Measurements from ENCODE around the gene ARSH.
"Not testable (repeated sequence)": the region's sequence is repeated elsewhere in the genome, so short reads cannot be mapped to it uniquely, and the experiment has no call there.

Gene ARSH, protein sequence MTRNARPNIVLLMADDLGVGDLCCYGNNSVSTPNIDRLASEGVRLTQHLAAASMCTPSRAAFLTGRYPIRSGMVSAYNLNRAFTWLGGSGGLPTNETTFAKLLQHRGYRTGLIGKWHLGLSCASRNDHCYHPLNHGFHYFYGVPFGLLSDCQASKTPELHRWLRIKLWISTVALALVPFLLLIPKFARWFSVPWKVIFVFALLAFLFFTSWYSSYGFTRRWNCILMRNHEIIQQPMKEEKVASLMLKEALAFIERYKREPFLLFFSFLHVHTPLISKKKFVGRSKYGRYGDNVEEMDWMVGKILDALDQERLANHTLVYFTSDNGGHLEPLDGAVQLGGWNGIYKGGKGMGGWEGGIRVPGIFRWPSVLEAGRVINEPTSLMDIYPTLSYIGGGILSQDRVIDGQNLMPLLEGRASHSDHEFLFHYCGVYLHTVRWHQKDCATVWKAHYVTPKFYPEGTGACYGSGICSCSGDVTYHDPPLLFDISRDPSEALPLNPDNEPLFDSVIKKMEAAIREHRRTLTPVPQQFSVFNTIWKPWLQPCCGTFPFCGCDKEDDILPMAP

DNA sequence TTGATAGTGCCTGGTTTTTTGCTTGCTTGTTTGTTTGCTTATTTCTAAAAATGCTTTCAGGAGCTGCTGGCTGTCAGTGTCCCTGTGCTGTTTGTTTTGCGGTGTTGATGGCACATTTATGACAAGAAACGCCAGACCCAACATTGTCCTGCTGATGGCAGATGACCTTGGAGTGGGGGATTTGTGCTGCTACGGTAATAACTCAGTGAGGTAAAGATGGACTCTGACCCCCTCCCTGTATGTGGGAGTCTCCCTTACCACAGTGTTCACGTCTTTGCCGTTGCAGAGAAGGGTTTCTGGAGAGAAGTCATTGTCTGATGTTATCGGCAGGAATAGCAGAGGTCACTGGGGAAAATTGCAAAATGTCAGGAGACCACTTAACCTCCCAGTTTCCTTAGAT is at the start of gene ARSH:
ARSH (plus strand) TSS at position 52 of the 400 bp plus-strand sequence; CDS start at position 119, 67 bp downstream.
- in situ Hi-C loops (cut with MboI; ENCODE audit: low sequenced_read_pairs): no loop called here

DNA sequence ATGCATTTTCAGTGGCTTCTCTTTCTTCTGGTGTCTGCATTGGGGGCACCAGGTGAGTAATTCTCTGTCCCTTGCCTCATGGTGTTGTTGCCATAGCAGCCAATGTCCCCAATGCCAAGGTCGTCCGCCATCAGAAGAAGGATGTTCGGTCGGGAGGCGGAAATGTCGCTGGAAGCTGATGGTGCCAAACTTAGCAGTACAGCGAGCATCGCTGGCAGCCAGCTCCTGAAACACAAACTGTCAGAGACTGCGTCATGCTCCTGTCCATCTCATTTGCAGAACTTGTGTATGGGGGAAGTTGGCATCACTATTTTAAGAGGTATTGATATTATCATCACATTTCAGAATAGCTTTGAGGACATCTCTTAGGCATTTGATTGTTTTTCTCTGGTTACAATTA is 48.1 kb upstream of the ARSH start:
- in situ Hi-C loops (cut with MboI; ENCODE audit: low sequenced_read_pairs): no loop called here

DNA sequence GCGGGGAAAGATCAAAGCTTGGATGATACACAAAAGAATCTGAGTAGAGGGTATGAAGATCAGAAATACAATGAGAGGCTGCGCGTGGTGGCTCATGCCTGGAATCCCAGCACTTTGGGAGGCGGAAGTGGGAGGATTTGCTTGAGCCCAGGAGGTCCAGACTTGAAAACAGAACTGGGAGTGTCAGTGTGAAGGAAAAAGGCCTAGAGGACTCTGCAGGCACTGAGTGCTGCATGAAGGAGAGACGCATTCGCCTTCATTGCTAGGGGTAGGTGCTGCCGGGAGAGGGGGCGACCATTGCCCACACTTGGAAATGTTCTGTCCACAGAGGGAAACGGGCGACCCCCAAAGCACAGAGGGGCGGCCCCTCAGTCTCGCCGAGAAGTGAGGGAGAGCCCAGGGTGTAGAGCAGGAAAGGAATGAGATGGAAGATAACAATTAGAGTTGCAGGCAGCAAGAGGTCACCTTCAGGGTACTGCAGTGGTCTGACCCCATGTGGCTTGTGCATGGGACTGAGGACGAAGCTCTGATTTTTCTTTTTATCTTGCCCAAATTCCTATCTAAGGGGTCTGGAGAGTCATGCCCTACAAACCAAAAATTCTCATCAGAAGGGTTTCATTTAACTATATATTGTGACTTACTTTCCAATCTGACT is 45.4 kb upstream of the ARSH start:
- in situ Hi-C loops (cut with MboI; ENCODE audit: low sequenced_read_pairs): no loop called here

DNA sequence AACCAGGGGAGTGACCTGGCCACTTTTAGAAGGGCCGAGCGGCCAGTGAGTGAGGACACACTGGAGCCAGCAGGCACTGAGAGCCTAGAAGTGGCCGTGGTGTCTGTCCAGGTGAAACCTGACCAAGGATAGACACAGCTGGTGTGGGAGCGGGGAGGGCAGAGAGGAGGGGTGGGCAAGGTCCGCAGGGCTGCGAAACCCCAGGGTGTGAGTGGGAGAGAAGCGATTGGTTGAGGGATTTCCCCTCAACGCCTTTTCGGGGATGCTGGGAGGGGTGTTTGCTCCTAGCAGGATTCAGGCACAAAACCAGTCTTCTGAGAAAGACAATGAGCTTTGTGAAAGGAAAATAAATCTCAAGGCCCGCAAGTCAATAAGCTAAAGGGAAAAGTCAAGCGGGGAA is 44.0 kb upstream of the ARSH start:
- in situ Hi-C loops (cut with MboI; ENCODE audit: low sequenced_read_pairs): no loop called here

DNA sequence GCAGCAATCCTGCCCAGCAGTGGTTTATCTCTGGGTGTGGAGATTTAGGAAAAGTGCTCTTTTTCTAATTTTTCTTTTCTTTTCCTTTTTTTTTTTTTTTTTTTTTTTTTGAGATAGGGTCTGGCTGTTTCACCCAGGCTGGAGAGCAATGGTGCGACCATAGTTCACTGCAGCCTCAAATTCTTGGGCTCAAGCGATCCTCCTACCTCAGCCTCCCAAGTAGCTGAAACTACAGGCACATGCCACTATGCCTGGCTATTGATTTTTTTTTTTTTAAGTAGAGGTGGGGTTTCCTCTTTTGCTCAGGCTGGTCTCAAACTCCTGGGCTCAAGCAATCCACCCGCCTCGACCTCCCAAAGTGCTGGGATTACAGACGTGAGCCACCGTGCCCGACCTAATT is 42.9 kb upstream of the ARSH start:
- in situ Hi-C loops (cut with MboI; ENCODE audit: low sequenced_read_pairs): not testable (repeated sequence)

- in situ Hi-C loops (cut with MboI; ENCODE audit: low sequenced_read_pairs): not testable (repeated sequence)
These were observed 42.2 kb upstream of the ARSH start for GRCh38 chrX:2963992-2964794.

DNA sequence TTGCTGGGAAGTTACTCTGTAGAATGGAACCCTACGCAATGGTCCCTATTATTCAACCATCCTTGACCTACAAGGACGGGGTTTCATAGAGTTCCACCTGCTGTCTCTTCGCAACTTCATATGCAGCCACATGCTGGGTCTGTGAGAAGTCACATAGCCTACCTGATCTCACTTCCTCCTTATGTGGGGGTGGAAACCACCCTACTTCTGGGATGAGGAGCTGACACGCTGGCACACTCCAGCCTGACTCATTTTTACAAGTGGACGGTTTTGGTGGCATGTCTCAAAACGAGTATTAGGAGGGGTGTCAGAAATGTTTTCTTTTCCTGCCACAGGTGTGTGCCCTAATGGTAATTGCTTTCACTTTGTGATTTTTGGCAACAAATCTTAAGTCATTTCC is 40.4 kb upstream of the ARSH start:
- in situ Hi-C loops (cut with MboI; ENCODE audit: low sequenced_read_pairs): no loop called here

DNA sequence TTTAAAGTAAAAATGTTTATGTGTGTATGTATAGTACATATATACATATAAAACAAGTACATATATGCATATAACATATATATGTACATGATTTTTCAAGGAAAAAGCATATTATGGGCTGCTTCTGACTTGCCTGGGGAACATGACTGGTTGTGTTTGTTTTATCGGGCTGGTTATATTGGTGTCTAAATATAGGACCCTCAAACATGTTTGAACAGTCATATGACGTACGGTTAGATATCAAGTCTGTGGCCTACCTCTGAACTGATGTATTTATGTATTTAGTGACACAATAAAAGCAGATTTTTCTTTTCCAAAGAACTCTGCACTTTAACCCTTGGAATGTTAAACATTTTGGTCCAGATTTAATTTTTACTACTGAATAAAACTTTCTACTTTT is 39.3 kb upstream of the ARSH start:
- in situ Hi-C loops (cut with MboI; ENCODE audit: low sequenced_read_pairs): no loop called here

GRCh38 chrX:2967584-2967983 is 38.8 kb upstream of the ARSH start:
- in situ Hi-C loops (cut with MboI; ENCODE audit: low sequenced_read_pairs): no loop called here

- in situ Hi-C loops (cut with MboI; ENCODE audit: low sequenced_read_pairs): no loop called here
These were observed 38.1 kb upstream of the ARSH start for GRCh38 chrX:2967998-2968909.

GRCh38 chrX:2969021-2969420 is 37.3 kb upstream of the ARSH start:
- in situ Hi-C loops (cut with MboI; ENCODE audit: low sequenced_read_pairs): no loop called here

DNA sequence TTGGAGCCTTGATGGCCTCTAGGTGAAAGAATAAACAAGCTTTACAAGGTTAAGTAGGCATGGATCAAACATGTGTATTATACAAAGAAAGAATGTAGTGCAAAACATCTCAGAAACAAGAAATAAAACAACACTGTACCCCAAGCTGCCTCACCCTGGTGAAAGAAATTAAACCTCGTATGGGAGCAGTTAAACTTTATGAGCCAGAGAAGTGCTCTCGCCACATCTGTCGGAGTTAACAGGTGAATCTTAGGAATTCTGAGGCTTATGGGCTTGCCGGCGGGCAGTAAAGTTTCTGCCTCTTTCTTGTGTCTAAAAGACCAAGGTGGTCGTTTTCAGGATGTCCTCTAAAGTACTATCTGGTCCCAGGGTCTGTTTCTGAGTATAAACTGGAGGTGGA is 34.0 kb upstream of the ARSH start:
- in situ Hi-C loops (cut with MboI; ENCODE audit: low sequenced_read_pairs): no loop called here

DNA sequence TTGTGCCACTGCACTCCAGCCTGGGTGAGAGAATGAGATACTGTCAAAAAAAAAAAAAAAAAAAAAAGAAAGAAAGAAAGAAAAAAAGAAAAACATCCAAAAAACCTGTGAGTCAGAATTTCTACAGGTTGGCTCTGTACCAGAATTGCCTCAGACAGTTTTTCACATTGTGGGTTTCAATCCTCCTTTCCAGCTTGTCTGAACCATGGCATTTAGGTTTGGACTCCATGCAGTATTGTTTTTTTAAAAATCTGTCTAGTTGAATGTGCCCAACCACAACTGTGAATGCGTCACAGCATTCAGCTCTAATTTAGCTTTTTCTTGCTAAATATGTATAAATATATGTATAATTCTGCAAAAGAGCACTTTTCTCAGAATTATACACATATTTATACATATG is 31.4 kb upstream of the ARSH start:
- in situ Hi-C loops (cut with MboI; ENCODE audit: low sequenced_read_pairs): no loop called here

DNA sequence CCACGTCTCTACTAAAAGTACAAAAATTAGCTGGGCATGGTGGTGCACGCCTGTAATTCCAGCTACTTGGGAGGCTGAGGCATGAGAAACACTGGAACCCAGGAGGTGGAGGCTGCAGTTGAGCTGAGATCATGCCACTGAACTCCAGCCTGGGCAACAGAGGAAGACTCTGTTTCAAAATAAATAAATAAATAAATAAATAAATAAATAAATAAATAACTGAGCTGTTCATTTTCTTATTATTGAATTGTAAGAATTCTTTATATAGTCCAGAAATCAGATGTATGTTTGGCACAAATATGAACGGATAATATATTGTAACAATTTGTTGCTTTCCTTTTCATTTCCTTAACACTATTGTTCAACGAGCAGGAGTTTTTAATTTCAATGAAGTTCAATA is 27.7 kb upstream of the ARSH start:
- in situ Hi-C loops (cut with MboI; ENCODE audit: low sequenced_read_pairs): not testable (repeated sequence)

DNA sequence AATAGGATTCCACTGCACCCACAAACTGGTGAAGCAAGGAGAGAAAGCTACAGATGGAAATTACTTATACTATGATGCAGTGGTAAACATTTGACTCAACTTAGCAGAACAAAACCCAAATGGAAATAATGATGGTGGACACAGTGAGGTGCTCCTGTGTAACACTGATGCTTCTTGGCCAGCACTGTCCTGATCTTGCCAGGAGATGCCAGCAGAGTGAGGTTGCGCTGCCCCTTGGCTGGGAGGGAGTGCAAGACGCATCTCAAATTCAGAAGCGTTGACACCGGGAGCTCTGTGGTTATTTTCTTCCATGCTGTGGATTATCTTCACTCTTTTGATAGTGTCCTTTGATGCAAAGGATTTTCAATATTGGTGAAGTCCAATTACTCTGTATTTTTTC is 22.0 kb upstream of the ARSH start:
- in situ Hi-C loops (cut with MboI; ENCODE audit: low sequenced_read_pairs): no loop called here

GRCh38 chrX:2989565-2989964 is 16.8 kb upstream of the ARSH start:
- in situ Hi-C loops (cut with MboI; ENCODE audit: low sequenced_read_pairs): no loop called here

- in situ Hi-C loops (cut with MboI; ENCODE audit: low sequenced_read_pairs): no loop called here
These were observed 4.2 kb downstream of the ARSH start for GRCh38 chrX:3010532-3010931.

GRCh38 chrX:3017492-3017891 is 11.1 kb downstream of the ARSH start:
- in situ Hi-C loops (cut with MboI; ENCODE audit: low sequenced_read_pairs): no loop called here

DNA sequence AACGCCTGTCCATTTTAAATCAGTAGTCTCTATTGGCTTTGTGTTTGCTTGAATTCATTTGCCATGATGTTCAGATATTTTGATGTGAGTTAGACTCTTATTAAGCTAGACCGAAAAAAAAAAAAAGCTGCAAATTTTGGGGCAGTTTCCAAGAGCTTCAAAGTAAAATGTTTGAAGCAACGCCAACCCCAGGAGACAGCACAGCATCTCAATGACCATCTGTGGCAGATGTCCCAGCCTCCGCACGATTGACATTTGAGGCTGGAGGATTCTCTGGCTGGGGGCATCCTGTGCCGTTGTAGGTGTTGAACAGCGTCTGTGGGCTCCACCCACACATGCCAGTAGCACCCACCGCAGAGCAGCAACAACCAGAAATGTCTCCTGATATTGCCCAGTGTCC is 17.8 kb downstream of the ARSH start:
- in situ Hi-C loops (cut with MboI; ENCODE audit: low sequenced_read_pairs): no loop called here

DNA sequence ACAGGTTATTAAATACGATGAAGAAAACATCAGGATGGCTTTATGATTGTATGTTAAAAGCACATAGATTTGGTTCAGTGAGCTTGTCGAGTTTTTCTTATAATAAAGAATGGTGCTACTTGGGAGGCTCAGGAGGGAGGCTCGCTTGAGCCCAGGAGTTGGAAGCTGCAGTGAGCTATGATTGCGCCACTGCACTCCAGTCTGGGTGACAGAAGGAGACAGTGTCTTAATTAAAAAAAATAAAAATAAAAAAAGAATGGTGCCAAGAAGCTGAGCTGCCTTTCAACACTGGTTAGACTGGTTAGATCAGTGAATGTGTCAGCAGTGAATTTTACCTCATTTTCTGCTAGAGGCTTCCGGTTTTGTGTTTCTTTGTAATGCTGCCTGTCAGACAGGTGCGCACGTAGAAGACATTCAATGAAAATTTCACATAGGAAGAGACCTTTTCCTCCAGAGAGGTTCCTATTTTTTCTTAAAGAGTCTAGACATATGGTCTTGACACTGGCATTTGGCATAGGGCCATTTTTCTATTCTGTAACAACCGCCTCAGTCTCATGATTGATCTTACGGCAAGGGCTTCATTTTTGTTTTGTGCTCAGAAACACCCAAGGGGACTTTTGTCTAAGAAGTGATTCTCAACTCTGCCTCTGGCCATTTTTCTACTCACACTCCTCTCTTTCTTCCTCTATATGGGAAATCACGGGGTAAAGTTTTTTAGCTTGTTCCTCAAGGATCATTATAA is 19.9 kb downstream of the ARSH start:
- in situ Hi-C loops (cut with MboI; ENCODE audit: low sequenced_read_pairs): no loop called here

Data from HL-60/S4 treated with retinoic acid at 250 ng/mL for 4 days and 3 days (cell line).